H1 (cell line): ENCODE measurements around the gene CNFN. TPM values are rescaled to one million over a fixed set of nuclear protein-coding genes. Genes with fewer than 3 reads are reported as not detected.

Experiments
- CTCF ChIA-PET: fragments of 300-600 bp; sonication (Branson Sonifier 250); formaldehyde crosslinking; loops from one replicate; lab custom pipeline; 2021; ENCODE audit not compliant: partially characterized antibody; lab: Charles Lee
- POLR2A ChIA-PET: fragments of 300-600 bp; sonication (Branson Sonifier 250); formaldehyde crosslinking; loops from one replicate; lab custom pipeline; 2021; ENCODE audit warnings: inconsistent platforms; ENCODE audit not compliant: partially characterized antibody; lab: Charles Lee
- DNase-seq, 2 experiments: peaks; one replicate each; pipeline versions ENCODE4 v3.0.0 to v3.0.0-alpha.2; 2010 to 2022; ENCODE audit warnings: low spot score in 2 of 2, low read depth in 1 of 2, mixed read lengths in 1 of 2
- FAIRE-seq: peaks from 2 replicates; lab custom pipeline; 2011; peaks lifted over from hg19 to GRCh38; lab: Jason Lieb, UNC
- H2AFZ ChIP-seq: 2 replicates; pipeline ENCODE4 v1.8.1; 2012; ENCODE audit warnings: low read length, inconsistent platforms
- H2AK5ac ChIP-seq: 2 replicates; pipeline ENCODE4 v1.6.1; 2013; ENCODE audit warnings: low read depth, low read length
- H2BK120ac ChIP-seq: replicated peaks from 2 replicates; pipeline ENCODE3; 2013; ENCODE audit warnings: low read depth, low read length, inconsistent platforms
- H2BK12ac ChIP-seq: 2 replicates; pipeline ENCODE4 v1.6.1; 2013; ENCODE audit warnings: low read depth, low read length
- H2BK15ac ChIP-seq: 2 replicates; pipeline ENCODE4 v1.6.1; 2013; ENCODE audit warnings: low read length
- H2BK20ac ChIP-seq: 2 replicates; pipeline ENCODE4 v1.6.1; 2013; ENCODE audit warnings: low read length
- H2BK5ac ChIP-seq: 2 replicates; pipeline ENCODE4 v1.6.1; 2013; ENCODE audit warnings: low read depth, low read length
- H3K14ac ChIP-seq: 2 replicates; pipeline ENCODE4 v1.6.1; 2013; ENCODE audit warnings: inconsistent platforms; ENCODE audit not compliant: insufficient read length
- H3K18ac ChIP-seq: 2 replicates; pipeline ENCODE4 v1.6.1; 2013; ENCODE audit warnings: low read length; ENCODE audit errors: extremely low read depth
- H3K23ac ChIP-seq: 2 replicates; pipeline ENCODE4 v1.6.1; 2013; ENCODE audit warnings: inconsistent platforms; ENCODE audit not compliant: insufficient read length
- H3K23me2 ChIP-seq: 2 replicates; pipeline ENCODE4 v1.6.1; 2013; ENCODE audit warnings: low read depth, low read length
- H3K27ac ChIP-seq: 2 replicates; pipeline ENCODE4 v1.6.1; 2011; ENCODE audit warnings: low read depth, low read length, inconsistent platforms
- H3K27me3 ChIP-seq, 4 experiments: replicated peaks in 1 of 4; 1 replicate in 1 of 4; 2 replicates in 3 of 4; pipeline versions ENCODE4 v1.6.1 to v1.8.1; 2011 to 2013; ENCODE audit warnings: low read length in 3 of 4, mild to moderate bottlenecking in 3 of 4, inconsistent platforms in 2 of 4, mixed read lengths in 2 of 4, moderate library complexity in 1 of 4; ENCODE audit not compliant: control insufficient read depth in 3 of 4, insufficient read depth in 3 of 4; ENCODE audit errors: extremely low read depth in 1 of 4
- H3K36me3 ChIP-seq, 4 experiments: 2 replicates each; pipeline versions ENCODE4 v1.6.1 to v1.8.1; 2011 to 2013; ENCODE audit warnings: mild to moderate bottlenecking in 4 of 4, low read length in 3 of 4, moderate library complexity in 2 of 4, control low read depth in 1 of 4, inconsistent platforms in 1 of 4; ENCODE audit not compliant: insufficient read depth in 4 of 4, control insufficient read depth in 2 of 4
- H3K4ac ChIP-seq: replicated peaks from 2 replicates; pipeline ENCODE3; 2013; ENCODE audit warnings: low read length, low read depth, mixed read lengths, inconsistent platforms; ENCODE audit not compliant: insufficient read length
- H3K4me1 ChIP-seq, 4 experiments: replicated peaks in 1 of 4; 1 replicate in 1 of 4; 2 replicates in 3 of 4; pipeline versions ENCODE4 v1.6.1 to v1.8.1; 2011 to 2013; ENCODE audit warnings: low read length in 3 of 4, inconsistent platforms in 2 of 4, mixed read lengths in 1 of 4; ENCODE audit not compliant: insufficient read depth in 4 of 4, control insufficient read depth in 3 of 4
- H3K4me2 ChIP-seq, 2 experiments: 2 replicates each; pipeline versions ENCODE4 v1.6.1 to v1.8.1; 2011 to 2013; ENCODE audit warnings: low read depth in 2 of 2, low read length in 2 of 2, control low read depth in 1 of 2, inconsistent platforms in 1 of 2, mild to moderate bottlenecking in 1 of 2; ENCODE audit not compliant: insufficient read depth in 1 of 2
- H3K4me3 ChIP-seq, 4 experiments: fragments of 200-600, 300-600 bp in 1 of 4; sonication (generic), shearing (Covaris generic), sonication (Bioruptor Twin) in 1 of 4; 2 replicates each; pipeline versions ENCODE4 v1.5.1 to v1.8.1; 2011 to 2016; ENCODE audit warnings: low read length in 4 of 4, low read depth in 3 of 4, control low read depth in 2 of 4, inconsistent platforms in 2 of 4, mild to moderate bottlenecking in 2 of 4, mixed read lengths in 1 of 4, moderate library complexity in 1 of 4; ENCODE audit not compliant: insufficient read depth in 2 of 4; ENCODE audit errors: extremely low read depth in 1 of 4
- H3K56ac ChIP-seq: replicated peaks from 2 replicates; pipeline ENCODE3; 2013; ENCODE audit warnings: low read depth, mild to moderate bottlenecking, mixed read lengths, low read length, inconsistent platforms; ENCODE audit not compliant: insufficient read length
- H3K79me1 ChIP-seq: 2 replicates; pipeline ENCODE4 v1.6.1; 2013; ENCODE audit warnings: low read depth, low read length, control low read depth
- H3K79me2 ChIP-seq, 2 experiments: 2 replicates each; pipeline versions ENCODE4 v1.6.1 to v1.8.1; 2012 to 2013; ENCODE audit warnings: low read length in 2 of 2, mild to moderate bottlenecking in 2 of 2, inconsistent platforms in 1 of 2; ENCODE audit not compliant: insufficient read depth in 2 of 2, control insufficient read depth in 1 of 2
- H3K9ac ChIP-seq, 4 experiments: replicated peaks in 1 of 4; 1 replicate in 1 of 4; 2 replicates in 3 of 4; pipeline versions ENCODE4 v1.6.1 to v1.8.1; 2011 to 2013; ENCODE audit warnings: low read depth in 3 of 4, low read length in 3 of 4, control low read depth in 2 of 4, mild to moderate bottlenecking in 2 of 4, moderate library complexity in 2 of 4, inconsistent platforms in 1 of 4; ENCODE audit errors: extremely low read depth in 1 of 4
- H3K9me3 ChIP-seq, 2 experiments: 2 replicates each; pipeline versions ENCODE4 v1.6.1 to v1.8.1; 2012 to 2013; ENCODE audit warnings: mild to moderate bottlenecking in 2 of 2, moderate library complexity in 2 of 2, control low read depth in 1 of 2, inconsistent platforms in 1 of 2, low read depth in 1 of 2, low read length in 1 of 2, mixed read lengths in 1 of 2; ENCODE audit not compliant: insufficient read depth in 2 of 2
- H4K20me1 ChIP-seq, 2 experiments: replicated peaks in 1 of 2; 2 replicates each; pipeline versions ENCODE3 to v1.8.1; 2011 to 2013; ENCODE audit warnings: inconsistent platforms in 2 of 2, low read length in 2 of 2, mild to moderate bottlenecking in 1 of 2; ENCODE audit not compliant: insufficient read depth in 2 of 2, control insufficient read depth in 1 of 2
- H4K5ac ChIP-seq: 2 replicates; pipeline ENCODE4 v1.6.1; 2013; ENCODE audit warnings: low read length, low read depth, mixed read lengths, inconsistent platforms; ENCODE audit not compliant: insufficient read length
- H4K8ac ChIP-seq: 2 replicates; pipeline ENCODE4 v1.8.0; 2013; ENCODE audit warnings: mild to moderate bottlenecking, moderate library complexity, low read length, inconsistent platforms; ENCODE audit not compliant: insufficient read depth; ENCODE audit errors: extremely low read depth
- H4K91ac ChIP-seq: replicated peaks from 2 replicates; pipeline ENCODE3; 2013; ENCODE audit warnings: low read length, mixed read lengths, inconsistent platforms; ENCODE audit not compliant: insufficient read length
- GTF2F1 ChIP-seq: IDR thresholded peaks from 2 replicates; pipeline ENCODE4 v1.6.1; 2012; ENCODE audit warnings: low read depth, low read length, improper control_type of control experiment, borderline replicate concordance
- WGBS, 2 experiments: shearing (Covaris generic) in 1 of 2; methylation state at CpG; one replicate each; pipeline versions ENCODE4 v1.1.6 to v1.1.7; 2013 to 2015; ENCODE audit warnings: low lambda C conversion rate in 2 of 2, mixed read lengths in 2 of 2, inconsistent platforms in 1 of 2, low coverage in 1 of 2, missing lambda C conversion rate in 1 of 2; ENCODE audit not compliant: insufficient replicate concordance in 2 of 2, insufficient coverage in 1 of 2, insufficient read length in 1 of 2; ENCODE audit errors: extremely low coverage in 1 of 2, missing lambda C conversion rate in 1 of 2; 5-methylcytosine and 5-hydroxymethylcytosine counted together
- polyA plus RNA-seq, 7 experiments: library from polyadenylated mRNA; depleted of rRNA in 3 of 7; stranded (reverse) in 5 of 7; unstranded in 2 of 7; fragments of >200 nt in 5 of 7; fragments of 200-250 nt in 2 of 7; gene quantifications; 1 replicate in 5 of 7; 2 replicates in 1 of 7; 4 replicates in 1 of 7; pipeline versions ENCODE4 v1.2.1 to v1.2.3, GENCODE V29; 2011 to 2013; ENCODE audit warnings: missing spikeins in 2 of 7, mixed read lengths in 2 of 7
- total RNA-seq: library from RNA; stranded (reverse); fragmentation: NEBNext Ultra II Directional; extraction: Animal tissue kit (Norgen Biotek cat#: 25700); gene quantifications from 2 replicates; pipeline ENCODE4 v1.2.1, GENCODE V29; 2021

Gene CNFN
- total and polyA plus RNA-seq, 2 of the 8 experiments (the other 6 are each of a cell fraction or from before 2014, with no cell fraction given): 8.9 to 31.5 TPM

DNA sequence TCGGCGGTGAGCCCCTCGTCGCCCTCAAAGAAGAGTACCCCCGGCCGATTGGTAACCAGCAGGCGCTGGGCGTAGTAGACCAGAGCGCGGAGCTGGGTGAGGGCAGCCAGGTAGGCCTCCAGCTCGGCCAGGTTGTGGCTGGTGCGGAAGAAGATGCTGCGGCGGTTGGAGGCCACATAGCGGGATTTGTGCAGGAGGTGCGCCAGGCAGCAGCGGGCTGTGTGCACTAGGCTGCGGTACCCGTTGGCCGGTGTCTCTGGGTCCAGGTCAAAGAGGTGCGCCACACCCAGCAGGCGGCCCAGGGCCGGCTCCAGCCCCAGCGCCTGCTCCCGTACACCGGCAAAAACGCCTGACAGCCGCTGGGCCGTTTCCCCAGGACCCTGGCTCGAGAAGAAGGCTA lies 20.3 kb upstream of the CNFN start:
- TF ChIP-seq GTF2F1: no peak
- no peak for DNase-seq
- Histone ChIP-seq H2BK120ac (no peak overlapping the region), H3K27ac (no peak overlapping the region), H4K8ac (peak overlapping the region; percentile 28; the same call in 1 of the 2 replicates), H3K4ac (no peak overlapping the region), H3K79me2 (no peaks in the 10 kb centered on the region), H3K4me3 (no peak overlapping the region), H2BK20ac (no peak overlapping the region), H2AFZ (no peak overlapping the region), H4K91ac (no peak overlapping the region), H2BK12ac (no peak overlapping the region), H3K9me3 (no peaks in the 10 kb centered on the region), H2BK5ac (no peak overlapping the region), H3K23me2 (0 out of 2 replicates have a peak, but pooled peaks cover 2% of the 10 kb centered on the region), H4K5ac (no peak overlapping the region), H4K20me1 (peaks cover 19 to 31% of the 10 kb centered on the region in 2 experiments), H3K18ac (no peak overlapping the region), H3K9ac (no peak overlapping the region), H3K4me1 (peaks cover 0 to 9% (median 1%) of the 10 kb centered on the region in 4 experiments; a peak in 2 of 7 replicates), H2BK15ac (no peak overlapping the region), H3K56ac (no peak overlapping the region), H3K27me3 (peaks cover 0 to 22% (median 15%) of the 10 kb centered on the region in 4 experiments; a peak in 5 of 7 replicates), H2AK5ac (no peak overlapping the region), H3K4me2 (no peak overlapping the region), H3K36me3 (no peaks in the 10 kb centered on the region; a peak in 3 of 8 replicates), H3K14ac (no peak overlapping the region), H3K79me1 (no peaks in the 10 kb centered on the region), H3K23ac (no peak overlapping the region)
- POLR2A ChIA-PET: interaction anchor here (1.2 to 1.6 kb wide), 3 partner anchors 13 to 32 kb away, joined by 3 to 4 read pairs (median 3); no protein-coding TSS in a partner anchor
- no peak for FAIRE-seq
- CTCF ChIA-PET: interaction anchor here (0.9 to 6.6 kb wide), 3 partner anchors 10 to 16 kb away, joined by 3 to 38 read pairs (median 3); no protein-coding TSS in a partner anchor
- 97% methylated on average over 21 of the region's 30 CpGs; no CpG with 5 or more reads in 1 of the 2 experiments for WGBS, 2 experiments
